Measurements from ENCODE around the gene CA4. TPM values are rescaled to one million over a fixed set of nuclear protein-coding genes. Genes with fewer than 3 reads are reported as not detected.

The CA4 gene
- total RNA-seq, 2 donors from 2014 or later: 0.96 to 4.7 TPM

GRCh38 chr17:60135951-60136666, 13.7 kb upstream of the CA4 start:
- peaks cover 3% of the 10 kb centered on the region for H3K4me1 ChIP-seq (replicated peaks)

GRCh38 chr17:60137731-60138130, 12.0 kb upstream of the CA4 start:
- H3K9me3 ChIP-seq: no peaks in the 10 kb centered on the region
- intact Hi-C loops (cut with DNase I): no loop called here
- TF ChIP-seq POLR2AphosphoS5 (IDR thresholded peaks at IDR 0.05) (no peak), POLR2A (IDR thresholded peaks at IDR 0.05) (no peak), CTCF (IDR thresholded peaks at IDR 0.05) (no peak)
- H3K4me1 ChIP-seq (replicated peaks): peaks cover 3% of the 10 kb centered on the region
- 61% methylated on average over 1 of the region's 1 CpG for WGBS
- H3K27me3 ChIP-seq (replicated peaks; ENCODE audit: insufficient read depth): peaks cover 17% of the 10 kb centered on the region
- DNase-seq (ENCODE audit: low spot score): no peak
- H3K36me3 ChIP-seq: no peaks in the 10 kb centered on the region
- no peak overlapping the region for H3K4me3 ChIP-seq
- no peak overlapping the region for H3K27ac ChIP-seq

More at GRCh38 chr17:60135951-60136666, 13.7 kb upstream of the CA4 start:
- no peaks in the 10 kb centered on the region for H3K9me3 ChIP-seq
- TF ChIP-seq POLR2AphosphoS5 (IDR thresholded peaks at IDR 0.05) (no peak), CTCF (IDR thresholded peaks at IDR 0.05) (no peak), POLR2A (IDR thresholded peaks at IDR 0.05) (no peak)
- H3K4me3 ChIP-seq: peak overlapping the region in 1 of 2 donors; percentile 51
- no peak overlapping the region for H3K27ac ChIP-seq
- WGBS: 72% methylated on average over 13 of the region's 13 CpGs
- no peaks in the 10 kb centered on the region for H3K36me3 ChIP-seq
- DNase-seq (ENCODE audit: low spot score): no peak
- intact Hi-C loops (cut with DNase I): no loop called here
- peaks cover 17% of the 10 kb centered on the region for H3K27me3 ChIP-seq (replicated peaks; ENCODE audit: insufficient read depth)

- 10% methylated on average over 36 of the region's 48 CpGs for WGBS
Measured at GRCh38 chr17:60138769-60139437, 10.9 kb upstream of the CA4 start.

GRCh38 chr17:60139438-60140285, 10.1 kb upstream of the CA4 start:
- intact Hi-C loops (cut with DNase I): loop anchor here (10.0 kb wide), 1 partner anchor 295 kb away; no protein-coding TSS in a partner anchor
- H3K9me3 ChIP-seq: no peaks in the 10 kb centered on the region
- H3K27me3 ChIP-seq (replicated peaks; ENCODE audit: insufficient read depth): peaks cover 17% of the 10 kb centered on the region
- DNase-seq (ENCODE audit: low spot score): peak; percentile 43
- 6% methylated on average over 64 of the region's 66 CpGs for WGBS
- no peaks in the 10 kb centered on the region for H3K36me3 ChIP-seq
- peak; percentile 32 for TF ChIP-seq POLR2AphosphoS5 (IDR thresholded peaks at IDR 0.05)
- peak; percentile 16 to 67 (median 54) for TF ChIP-seq CTCF (IDR thresholded peaks at IDR 0.05)
- TF ChIP-seq POLR2A (IDR thresholded peaks at IDR 0.05): no peak
- H3K27ac ChIP-seq: no peak overlapping the region
- H3K4me1 ChIP-seq (replicated peaks): peaks cover 3% of the 10 kb centered on the region
- no peak overlapping the region for H3K4me3 ChIP-seq

More at GRCh38 chr17:60138769-60139437, 10.9 kb upstream of the CA4 start:
- TF ChIP-seq POLR2AphosphoS5 (IDR thresholded peaks at IDR 0.05) (no peak), CTCF (IDR thresholded peaks at IDR 0.05) (no peak), POLR2A (IDR thresholded peaks at IDR 0.05) (no peak)
- no peak overlapping the region for H3K4me3 ChIP-seq
- intact Hi-C loops (cut with DNase I): no loop called here
- peaks cover 17% of the 10 kb centered on the region for H3K27me3 ChIP-seq (replicated peaks; ENCODE audit: insufficient read depth)
- no peaks in the 10 kb centered on the region for H3K36me3 ChIP-seq
- H3K4me1 ChIP-seq (replicated peaks): peaks cover 3% of the 10 kb centered on the region
- no peak overlapping the region for H3K27ac ChIP-seq
- H3K9me3 ChIP-seq: no peaks in the 10 kb centered on the region
- DNase-seq (ENCODE audit: low spot score): no peak

All from prostate gland (tissue), 2 donors.